ENCODE measurements around the gene FAM114A1. TPM values are rescaled to one million over a fixed set of nuclear protein-coding genes. Genes with fewer than 3 reads are reported as not detected.

The FAM114A1 gene
- total and polyA plus RNA-seq, 2 of the 4 experiments (the other 2 are of a cell fraction): 135 to 649 TPM

- Histone ChIP-seq H2BK15ac (ENCODE audit: low read depth, low read length) (peak overlapping the region; percentile 10; the same call in 1 of the 3 replicates), H3K4ac (ENCODE audit: low read depth, low read length) (peak overlapping the region; percentile 94), H3K14ac (replicated peaks; ENCODE audit: low read depth, low read length) (peak overlapping the region; percentile 91), H2BK120ac (ENCODE audit: low read depth, low read length) (peak overlapping the region; percentile 38), H3K9me3 (ENCODE audit: control insufficient read depth, insufficient read depth, low read length) (no peaks in the 10 kb centered on the region), H4K91ac (ENCODE audit: insufficient read depth, low read depth, low read length) (peak overlapping the region; percentile 100), H4K8ac (ENCODE audit: low read depth in 2 of 2, low read length in 2 of 2) (peak overlapping the region; percentile 89 to 92), H3K56ac (ENCODE audit: extremely low read depth, insufficient read depth, low read length) (peak overlapping the region; percentile 97), H4K20me1 (ENCODE audit: insufficient read depth, low read length) (peaks cover 35% of the 10 kb centered on the region), H3K9ac (ENCODE audit: low read depth, low read length) (peak overlapping the region; percentile 99), H2AFZ (replicated peaks; ENCODE audit: low read length, poor library complexity) (peak overlapping the region; percentile 88), H3K18ac (ENCODE audit: low read depth, low read length) (peak overlapping the region; percentile 70), H3K4me1 (ENCODE audit: control insufficient read depth, insufficient read depth, low read length) (peaks cover 23% of the 10 kb centered on the region), H3K27ac (ENCODE audit: insufficient read depth, low read length) (peak overlapping the region; percentile 98), H2BK20ac (ENCODE audit: low read depth, low read length) (peak overlapping the region; percentile 20; the same call in 1 of the 2 replicates), H3K36me3 (ENCODE audit: control insufficient read depth, insufficient read depth, low read length) (peaks cover 14% of the 10 kb centered on the region), H3K9me1 (ENCODE audit: insufficient read depth, low read length) (peaks cover 8% of the 10 kb centered on the region), H3K79me1 (ENCODE audit: low read depth in 1 of 2, low read length in 2 of 2) (peaks cover 15 to 49% of the 10 kb centered on the region in 2 experiments), H3K23ac (ENCODE audit: low read depth, low read length) (peak overlapping the region; percentile 83), H4K5ac (ENCODE audit: low read depth, low read length) (peak overlapping the region; percentile 85), H2AK9ac (replicated peaks; ENCODE audit: low read depth, low read length, poor library complexity) (peak overlapping the region; percentile 96), H3K4me3 (ENCODE audit: insufficient read depth, low read depth, low read length) (peak overlapping the region; percentile 92), H2BK5ac (ENCODE audit: low read depth, low read length, poor library complexity, severe bottlenecking) (peak overlapping the region; percentile 99), H3K4me2 (ENCODE audit: low read depth, low read length) (peak overlapping the region; percentile 91), H3K27me3 (ENCODE audit: control insufficient read depth, insufficient read depth, low read length) (no peaks in the 10 kb centered on the region), H2AK5ac (ENCODE audit: low read depth, low read length) (peak overlapping the region; percentile 100)
- peak; percentile 25 for ATAC-seq (ENCODE audit: low read depth)
- POLR2A ChIA-PET (ENCODE audit: unreplicated experiment): interaction anchor here (0.5 to 0.6 kb wide), 5 partner anchors 67 to 749 kb away, joined by 3 to 7 read pairs (median 3); no protein-coding TSS in a partner anchor
- peak; percentile 60 for DNase-seq
- TF ChIP-seq MAZ (IDR thresholded peaks at IDR 0.05; ENCODE audit: borderline replicate concordance, low read depth, low read length) (no peak), MXI1 (IDR thresholded peaks at IDR 0.05; ENCODE audit: borderline replicate concordance, low read depth, low read length) (peak; percentile 41; the same call in 1 of the 2 replicates), SMC3 (IDR thresholded peaks at IDR 0.05; ENCODE audit: low read depth, low read length) (no peak), POLR2A (IDR thresholded peaks at IDR 0.05; ENCODE audit: low read depth, low read length) (no peak; the same call in 1 of the 2 replicates), USF2 (IDR thresholded peaks at IDR 0.05; ENCODE audit: low read depth, low read length) (no peak)
- CTCF ChIA-PET: no interaction called here
- dilution Hi-C loops (cut with HindIII; ENCODE audit: low sequenced_read_pairs, unreplicated experiment): no loop called here
- in situ Hi-C loops (cut with MboI; ENCODE audit: low sequenced_read_pairs): no loop called here
- BruUV-seq (replicated peaks): TSS peak; percentile 31
- intact Hi-C loops (cut with micrococcal nuclease): no loop called here
- WGBS, 2 experiments (ENCODE audit: extremely low coverage in 2 of 2, insufficient read length in 1 of 2): 0% methylated on average over 4 of the region's 30 CpGs; no CpG with 5 or more reads in 1 of the 2 experiments
Observed at GRCh38 chr4:38868059-38868960, 704 bp downstream of the FAM114A1 start.
